Lower leg skin (tissue), 4 donors: ENCODE measurements around the gene TMCC3. TPM values are rescaled to one million over a fixed set of nuclear protein-coding genes. Genes with fewer than 3 reads are reported as not detected.

Experiments
- DNase-seq, 2 donors: peaks; one replicate each; pipeline ENCODE4 v3.0.0-alpha.2; 2019; ENCODE audit warnings: low spot score in 2 of 2
- H3K4me3 ChIP-seq: fragments of 200-600 bp; sonication (generic); 2 replicates; pipeline ENCODE4 v1.5.1; 2017; ENCODE audit warnings: mild to moderate bottlenecking, low read depth; ENCODE audit not compliant: poor library complexity, severe bottlenecking
- POLR2A ChIP-seq, 2 donors: fragments of 450-650 bp; IDR thresholded peaks; one replicate each; pipeline ENCODE4 v1.6.1; 2016 to 2017; ENCODE audit warnings: antibody characterized with exemption in 2 of 2, mild to moderate bottlenecking in 1 of 2, moderate library complexity in 1 of 2
- WGBS, 2 donors: methylation state at CpG; one replicate each; pipeline ENCODE4 v1.1.5; 2018; 5-methylcytosine and 5-hydroxymethylcytosine counted together
- intact Hi-C: fragments of 100-400 bp; cut with DNase I; formaldehyde crosslinking; loops from one replicate; pipeline ENCODE4 v1.15.0; 2023; ENCODE audit warnings: low total_unique reads
- total RNA-seq, 4 donors: library from RNA; depleted of rRNA; stranded (reverse); fragments of >200 nt; gene quantifications; one replicate each; pipeline ENCODE4 v1.1.0, GENCODE V29; 2016
- TF ChIP-seq, protein P1 (sequence below), 3 donors: fragments of 450-650 bp; IDR thresholded peaks; one replicate each; pipeline ENCODE4 v1.5.1; 2016; ENCODE audit warnings: antibody characterized with exemption in 3 of 3, mild to moderate bottlenecking in 3 of 3, moderate library complexity in 2 of 3

Gene TMCC3
- total RNA-seq, 4 donors from 2014 or later = 13.8 to 18.2 (median 17.5) TPM

- intact Hi-C loops = no loop called here
- WGBS, 2 donors = 65 to 66% methylated on average over 6 of the region's 6 CpGs
- DNase-seq = no peak
- no peak overlapping the region for H3K4me3 ChIP-seq
- TF ChIP-seq, protein P1, sequence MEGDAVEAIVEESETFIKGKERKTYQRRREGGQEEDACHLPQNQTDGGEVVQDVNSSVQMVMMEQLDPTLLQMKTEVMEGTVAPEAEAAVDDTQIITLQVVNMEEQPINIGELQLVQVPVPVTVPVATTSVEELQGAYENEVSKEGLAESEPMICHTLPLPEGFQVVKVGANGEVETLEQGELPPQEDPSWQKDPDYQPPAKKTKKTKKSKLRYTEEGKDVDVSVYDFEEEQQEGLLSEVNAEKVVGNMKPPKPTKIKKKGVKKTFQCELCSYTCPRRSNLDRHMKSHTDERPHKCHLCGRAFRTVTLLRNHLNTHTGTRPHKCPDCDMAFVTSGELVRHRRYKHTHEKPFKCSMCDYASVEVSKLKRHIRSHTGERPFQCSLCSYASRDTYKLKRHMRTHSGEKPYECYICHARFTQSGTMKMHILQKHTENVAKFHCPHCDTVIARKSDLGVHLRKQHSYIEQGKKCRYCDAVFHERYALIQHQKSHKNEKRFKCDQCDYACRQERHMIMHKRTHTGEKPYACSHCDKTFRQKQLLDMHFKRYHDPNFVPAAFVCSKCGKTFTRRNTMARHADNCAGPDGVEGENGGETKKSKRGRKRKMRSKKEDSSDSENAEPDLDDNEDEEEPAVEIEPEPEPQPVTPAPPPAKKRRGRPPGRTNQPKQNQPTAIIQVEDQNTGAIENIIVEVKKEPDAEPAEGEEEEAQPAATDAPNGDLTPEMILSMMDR (IDR thresholded peaks at IDR 0.05) = no peak
- TF ChIP-seq POLR2A (IDR thresholded peaks at IDR 0.05) = no peak
Observed at GRCh38 chr12:94670075-94670474, 19.7 kb upstream of the TMCC3 start.

DNA sequence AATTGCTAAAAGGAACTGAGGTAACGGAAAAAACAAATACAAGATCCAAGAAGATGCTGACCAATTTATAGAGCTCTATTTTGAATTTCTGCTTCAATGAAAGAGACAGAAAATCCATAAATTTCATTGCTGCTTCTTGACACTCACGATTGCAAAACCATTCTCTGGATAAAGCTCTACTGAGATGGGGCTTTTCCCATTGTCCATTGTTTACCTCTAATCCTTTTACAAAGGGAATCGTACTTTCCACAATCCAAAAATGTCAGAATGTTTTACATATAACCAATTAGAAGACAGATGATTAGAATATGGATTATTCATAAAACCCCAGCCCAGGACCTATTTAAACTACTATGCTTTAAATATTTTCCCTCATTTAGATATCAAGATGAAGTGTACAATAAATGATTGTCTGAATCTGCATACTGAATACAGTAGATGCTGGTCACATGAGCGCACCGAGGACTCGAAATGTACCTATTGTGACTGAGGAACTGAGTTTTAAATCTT lies 16.7 kb upstream of the TMCC3 start:
- WGBS, 2 donors = 91 to 92% methylated on average over 6 of the region's 6 CpGs
- DNase-seq = no peak
- H3K4me3 ChIP-seq = no peak overlapping the region
- intact Hi-C loops = no loop called here
- TF ChIP-seq POLR2A (IDR thresholded peaks at IDR 0.05) = no peak

GRCh38 chr12:94666158-94666557 lies 15.8 kb upstream of the TMCC3 start:
- TF ChIP-seq, protein P1 (IDR thresholded peaks at IDR 0.05) = no peak
- no peak for TF ChIP-seq POLR2A (IDR thresholded peaks at IDR 0.05)
- no peak overlapping the region for H3K4me3 ChIP-seq
- no peak for DNase-seq
- WGBS, 2 donors = 72 to 76% methylated on average over 2 of the region's 2 CpGs
- intact Hi-C loops = no loop called here

- intact Hi-C loops = no loop called here
- WGBS, 2 donors = 87 to 90% methylated on average over 4 of the region's 4 CpGs
- H3K4me3 ChIP-seq = no peak overlapping the region
- no peak for TF ChIP-seq POLR2A (IDR thresholded peaks at IDR 0.05)
- TF ChIP-seq, protein P1 (IDR thresholded peaks at IDR 0.05) = no peak
- DNase-seq = no peak
Observed at GRCh38 chr12:94663702-94664101, 13.3 kb upstream of the TMCC3 start.

DNA sequence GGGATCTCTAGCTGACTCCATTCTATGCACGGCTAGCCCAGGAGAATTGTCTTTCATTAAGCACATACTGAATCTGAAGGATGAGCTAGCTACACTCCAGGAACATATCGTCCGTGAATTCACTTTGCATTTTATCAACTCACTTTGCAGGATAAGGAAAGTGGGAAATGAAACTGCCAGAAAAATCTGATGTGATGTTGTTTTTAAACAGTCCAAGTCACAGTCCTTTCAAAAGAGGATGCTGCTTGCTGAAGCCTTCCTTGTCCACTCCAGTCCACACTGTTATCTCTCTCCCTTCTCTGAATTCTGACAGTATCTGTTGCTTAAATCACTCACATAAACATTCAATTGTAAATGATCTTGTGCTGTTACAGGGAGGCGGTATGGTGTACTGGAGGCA lies 12.7 kb upstream of the TMCC3 start:
- WGBS, 2 donors = 81 to 84% methylated on average over 4 of the region's 4 CpGs
- H3K4me3 ChIP-seq = no peak overlapping the region
- TF ChIP-seq POLR2A (IDR thresholded peaks at IDR 0.05) = no peak
- TF ChIP-seq, protein P1 (IDR thresholded peaks at IDR 0.05) = no peak
- intact Hi-C loops = no loop called here
- DNase-seq = no peak

GRCh38 chr12:94660436-94660835 lies 10.1 kb upstream of the TMCC3 start:
- H3K4me3 ChIP-seq = no peak overlapping the region
- no peak for DNase-seq
- TF ChIP-seq POLR2A (IDR thresholded peaks at IDR 0.05) = no peak
- TF ChIP-seq, protein P1 (IDR thresholded peaks at IDR 0.05) = no peak
- 45 to 48% methylated on average over 3 of the region's 3 CpGs for WGBS, 2 donors
- intact Hi-C loops = no loop called here
